H4 (cell line): ENCODE measurements around the gene ADA. TPM values are rescaled to one million over a fixed set of nuclear protein-coding genes. Genes with fewer than 3 reads are reported as not detected.

Source experiments
- DNase-seq: peaks from one replicate; pipeline ENCODE4 v3.0.0-alpha.2; 2015; ENCODE audit warnings: low spot score
- total RNA-seq: library from RNA; depleted of rRNA; stranded (reverse); fragments of >200 nt; shearing (Covaris generic); gene quantifications from 2 replicates; pipeline ENCODE4 v1.2.3, GENCODE V29; 2014

Gene ADA
- total RNA-seq, 1 experiment from 2014 or later, result 11.3 TPM

DNA sequence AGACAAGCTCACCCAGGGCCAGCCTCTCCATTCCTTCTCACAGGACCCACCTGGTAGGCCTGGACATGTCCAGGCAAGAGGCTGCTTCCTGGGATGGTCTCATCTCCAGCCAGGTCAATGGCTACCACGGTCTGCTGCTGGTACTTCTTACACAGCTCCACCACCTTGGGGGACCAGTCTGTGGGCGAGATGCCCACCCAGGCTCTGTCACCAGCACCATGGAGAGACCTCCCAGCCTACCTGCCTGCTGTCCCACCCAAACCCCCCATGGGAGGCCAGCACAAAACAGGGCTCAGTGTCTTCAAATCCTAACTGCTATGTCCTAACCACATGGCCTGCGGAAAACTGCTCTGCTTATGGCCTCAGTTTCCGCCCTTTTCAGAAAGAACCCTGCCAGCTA, 27.3 kb downstream of the ADA start:
- no peak for DNase-seq

DNA sequence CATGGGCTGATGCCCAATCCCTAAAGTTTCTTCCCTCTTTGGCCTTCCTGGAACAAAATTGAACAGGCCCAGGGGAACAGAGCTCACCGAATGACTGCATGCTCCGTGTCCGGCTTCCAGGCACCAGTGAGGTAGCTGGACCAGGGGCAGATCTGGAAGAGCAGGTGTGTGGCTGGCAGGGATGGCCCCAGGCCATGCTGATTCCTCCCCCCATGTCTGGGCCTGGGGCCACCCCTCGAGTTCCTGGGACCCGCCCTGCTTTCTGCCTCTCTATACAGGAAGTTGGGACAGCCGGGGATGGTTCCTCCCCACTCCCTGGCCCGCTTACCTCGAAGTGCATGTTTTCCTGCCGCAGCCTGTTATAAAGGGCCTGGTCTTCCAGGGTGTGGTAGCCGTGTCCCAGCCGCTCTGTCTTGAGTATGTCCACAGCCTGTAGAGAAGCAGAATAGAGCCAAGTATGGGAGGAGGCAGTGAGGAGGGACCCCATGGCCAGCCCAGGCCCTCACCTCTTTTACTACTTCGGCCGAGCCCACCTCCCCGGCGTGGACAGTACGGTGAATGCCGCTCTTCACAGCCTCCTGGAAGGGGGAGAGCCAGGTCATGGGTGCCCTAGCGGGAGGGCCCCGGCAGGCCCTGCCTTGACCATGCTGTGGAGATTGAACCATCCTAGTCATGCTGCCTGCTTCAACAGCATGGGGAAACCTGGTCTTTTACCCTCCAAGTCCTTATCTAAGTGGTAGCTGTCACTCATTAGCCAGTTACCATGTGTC, 28.8 kb downstream of the ADA start:
- DNase-seq, result no peak

DNA sequence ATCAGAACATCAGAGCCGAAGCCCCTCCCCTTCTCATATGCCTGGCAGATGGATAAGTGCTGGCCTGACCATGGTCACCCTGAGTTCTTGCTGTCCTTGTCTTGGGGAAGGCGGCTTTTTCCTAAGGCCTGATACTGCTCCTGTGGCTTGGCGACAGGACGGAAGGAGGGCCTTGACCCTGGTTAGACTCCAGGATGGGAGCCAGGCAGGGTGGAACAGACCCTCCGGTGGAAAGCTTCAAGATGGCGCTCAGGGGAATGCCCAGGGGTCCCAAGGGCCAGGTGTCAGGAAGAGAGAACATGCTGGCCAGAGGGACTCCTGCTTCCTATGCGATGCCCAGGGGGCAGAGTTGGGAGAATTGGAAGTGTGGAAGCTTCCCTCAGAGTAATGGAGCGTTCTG, 29.6 kb downstream of the ADA start:
- DNase-seq, result no peak

DNA sequence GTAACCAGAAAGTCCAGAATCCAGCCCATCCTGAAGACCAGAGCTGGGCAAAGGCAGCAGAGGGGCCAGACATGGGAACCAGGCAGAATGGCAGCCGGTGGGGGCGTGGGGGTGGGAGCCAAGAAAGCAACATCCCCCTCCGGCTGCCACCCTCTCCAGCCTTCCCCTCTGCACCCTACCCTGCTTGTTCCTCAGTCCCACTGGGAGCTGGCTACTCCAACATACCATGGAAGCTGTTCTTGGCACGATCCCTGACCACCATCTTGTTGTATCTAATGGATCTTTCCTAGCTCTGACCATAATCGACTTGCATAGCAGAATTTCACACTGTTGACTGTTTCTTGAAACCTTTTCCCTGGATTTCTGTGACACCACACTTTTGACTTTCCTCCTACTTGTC, 30.2 kb downstream of the ADA start:
- DNase-seq, result no peak

DNA sequence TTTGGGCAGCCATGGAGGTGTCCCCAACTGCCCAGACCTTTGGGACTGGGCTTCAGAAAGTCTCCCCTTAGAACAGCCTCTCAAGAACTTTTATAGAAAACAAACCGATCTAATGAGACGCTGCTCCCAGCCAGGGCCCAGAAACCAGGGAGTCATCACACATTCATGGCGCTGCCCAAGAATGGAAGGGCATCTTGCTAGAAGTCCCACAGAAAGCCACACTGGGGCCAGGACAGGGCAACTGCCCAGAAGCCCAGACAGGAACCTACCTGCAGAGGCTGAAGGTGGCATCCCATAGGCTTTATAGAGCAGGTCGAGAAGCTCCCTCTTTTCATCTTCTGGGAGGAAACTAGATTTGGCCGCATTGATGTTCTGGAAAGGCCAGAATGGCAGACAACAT, 31.5 kb downstream of the ADA start:
- DNase-seq, result no peak

DNA sequence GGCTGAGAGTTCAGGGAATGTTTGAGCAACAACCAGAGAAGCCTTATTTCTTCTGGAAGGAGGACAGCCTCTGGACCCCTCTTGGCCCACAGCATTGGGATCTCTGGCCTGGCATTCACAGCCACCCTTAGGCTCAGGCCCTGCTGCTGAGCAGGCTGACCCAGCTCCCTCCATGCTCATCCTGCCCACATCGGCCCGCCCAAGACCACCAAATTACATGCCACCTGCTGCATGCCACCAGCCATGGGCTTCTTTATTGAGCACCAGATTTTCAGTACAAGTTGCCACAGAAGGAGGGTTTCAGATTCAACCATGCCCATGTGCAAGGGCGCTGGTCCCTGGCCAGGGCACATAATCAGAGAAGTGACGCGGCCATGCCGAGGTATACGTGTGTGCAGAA, 32.2 kb downstream of the ADA start:
- no peak for DNase-seq

DNA sequence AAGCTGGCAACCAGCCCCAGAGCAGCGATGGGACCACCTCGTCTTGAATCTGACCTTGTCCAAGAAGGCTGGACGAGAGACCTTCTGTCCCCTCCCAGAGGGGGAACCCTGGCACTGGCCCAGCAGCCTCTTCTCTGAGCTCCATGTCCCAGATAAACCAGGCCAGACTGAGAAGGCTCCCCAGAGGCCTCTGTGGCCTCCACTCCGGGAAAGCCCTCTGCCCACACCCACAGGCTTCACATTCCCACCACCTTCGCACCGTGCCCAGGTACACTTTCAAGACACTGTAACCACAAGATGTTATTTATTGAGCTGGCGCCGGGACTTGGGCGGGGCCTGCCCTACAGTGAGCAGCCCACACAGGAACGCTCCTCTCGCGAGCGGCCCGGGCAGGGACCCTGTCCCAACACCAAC, 33.2 kb downstream of the ADA start:
- no peak for DNase-seq

DNA sequence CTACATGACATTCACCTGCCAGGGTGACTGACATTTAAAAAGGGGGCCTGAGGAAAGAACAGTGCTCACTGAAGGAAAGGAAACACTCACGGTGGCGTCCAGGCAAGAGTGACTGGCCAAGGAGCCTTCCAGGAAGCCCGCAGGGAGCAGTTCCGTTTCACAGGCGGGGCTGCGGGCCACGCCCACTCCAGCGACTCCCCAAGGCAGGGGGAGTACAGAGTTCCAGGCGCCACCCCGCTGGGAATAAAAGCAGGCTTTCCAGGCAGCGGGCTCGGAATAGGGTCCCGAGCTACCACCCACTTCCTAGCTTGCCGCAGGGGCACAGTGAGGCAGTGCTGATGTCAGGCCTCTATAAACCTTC, 34.9 kb downstream of the ADA start:
- no peak for DNase-seq

DNA sequence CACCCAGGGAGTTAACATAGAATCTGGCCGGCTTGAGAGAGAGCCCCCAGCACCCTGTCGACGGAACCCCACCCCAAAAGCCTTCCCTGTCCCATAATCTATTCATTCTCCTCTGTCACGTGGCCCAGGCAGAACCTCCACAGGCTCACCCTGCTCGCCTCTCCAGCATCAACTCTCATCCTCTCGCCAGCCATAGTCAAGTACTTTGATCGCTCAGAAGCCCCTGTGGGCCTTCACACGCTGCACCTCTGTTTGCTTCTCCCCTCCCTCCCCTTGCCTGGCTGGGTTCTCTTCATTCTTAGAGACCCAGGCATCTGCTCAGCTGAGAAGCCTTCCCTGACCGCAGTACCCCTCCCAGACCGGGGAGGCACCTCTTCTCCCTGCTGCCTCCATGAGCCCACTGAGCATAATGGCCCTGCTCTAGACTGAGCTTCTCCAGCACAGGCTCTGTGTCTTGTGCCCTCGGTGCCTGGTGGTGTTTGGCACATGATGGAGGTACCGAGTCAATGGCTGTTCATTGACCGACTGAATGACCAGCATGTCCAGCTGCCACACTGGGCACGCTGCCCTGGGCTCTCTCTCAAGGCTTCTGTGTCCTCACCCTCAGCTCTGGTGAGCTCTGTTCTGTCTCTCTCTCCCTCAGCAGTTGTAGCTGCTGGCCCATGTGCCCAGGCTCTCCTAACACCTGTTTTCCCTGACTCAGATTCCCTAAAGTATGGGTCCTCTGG, 35.5 kb downstream of the ADA start:
- no peak for DNase-seq

DNA sequence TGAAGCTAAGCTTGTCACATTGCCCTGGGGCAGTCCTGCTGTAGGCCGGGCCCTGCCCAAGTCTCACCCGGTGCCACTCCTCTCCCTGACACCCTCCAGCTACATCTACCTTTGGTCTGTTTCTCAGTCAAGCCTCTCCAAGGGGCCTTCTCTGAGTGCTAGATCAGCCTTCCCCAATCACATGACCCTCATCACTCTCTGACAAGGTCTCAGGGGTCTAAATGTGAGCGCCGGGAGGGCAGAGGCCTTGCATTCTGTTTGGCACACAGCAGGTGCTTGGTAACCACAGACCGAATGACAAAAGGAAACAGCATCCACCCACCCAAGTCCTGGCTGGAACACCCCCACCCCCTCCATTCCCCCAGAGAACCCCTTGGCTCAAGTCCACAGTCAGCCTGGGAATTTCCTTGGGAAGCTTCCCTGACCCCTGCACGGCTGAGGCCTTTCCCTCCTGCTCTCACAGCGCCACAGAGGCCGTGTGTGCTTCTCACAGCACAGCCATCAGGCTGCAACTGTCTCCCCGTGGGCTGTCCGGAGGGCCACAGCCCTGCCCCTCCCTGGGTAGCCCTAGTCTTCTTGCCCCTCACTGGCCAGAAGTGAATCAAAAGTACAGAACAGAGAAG, 36.2 kb downstream of the ADA start:
- no peak for DNase-seq

DNA sequence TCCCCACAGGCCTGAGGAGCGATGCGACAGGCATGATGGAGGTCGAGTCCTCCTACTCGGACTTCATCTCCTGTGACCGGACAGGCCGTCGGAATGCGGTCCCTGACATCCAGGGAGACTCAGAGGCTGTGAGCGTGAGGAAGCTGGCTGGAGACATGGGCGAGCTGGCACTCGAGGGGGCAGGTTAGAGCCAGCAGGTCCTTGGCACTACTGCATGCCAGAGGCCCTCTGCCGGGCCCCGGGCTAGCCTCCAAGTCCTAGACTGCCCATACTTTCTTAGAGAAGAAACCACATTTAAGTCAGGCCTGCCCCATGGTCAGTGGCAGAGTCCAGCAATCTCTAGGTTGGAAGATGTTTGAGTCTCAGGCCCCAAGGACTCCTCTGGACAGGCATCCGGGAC, 37.0 kb downstream of the ADA start:
- DNase-seq, result no peak

DNA sequence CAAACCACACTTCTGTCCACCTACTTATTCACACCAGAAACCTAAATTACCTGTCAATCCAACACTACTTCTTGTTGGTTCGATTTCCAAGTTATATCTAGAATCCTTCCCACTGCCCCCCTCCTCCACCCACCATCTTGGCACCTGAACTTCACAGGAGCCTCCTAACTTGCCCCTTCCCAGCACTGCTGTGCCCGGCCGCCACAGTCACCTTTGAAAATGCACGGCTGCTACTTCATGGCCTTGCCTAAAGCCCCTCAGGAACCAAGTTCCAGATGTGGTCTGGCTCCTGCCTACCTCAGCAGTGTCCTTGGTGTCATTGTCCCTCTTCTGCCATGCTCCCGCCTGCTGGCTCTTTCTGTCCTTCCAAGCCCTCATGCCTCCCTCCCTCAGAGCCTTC, 37.9 kb downstream of the ADA start:
- DNase-seq, result no peak

DNA sequence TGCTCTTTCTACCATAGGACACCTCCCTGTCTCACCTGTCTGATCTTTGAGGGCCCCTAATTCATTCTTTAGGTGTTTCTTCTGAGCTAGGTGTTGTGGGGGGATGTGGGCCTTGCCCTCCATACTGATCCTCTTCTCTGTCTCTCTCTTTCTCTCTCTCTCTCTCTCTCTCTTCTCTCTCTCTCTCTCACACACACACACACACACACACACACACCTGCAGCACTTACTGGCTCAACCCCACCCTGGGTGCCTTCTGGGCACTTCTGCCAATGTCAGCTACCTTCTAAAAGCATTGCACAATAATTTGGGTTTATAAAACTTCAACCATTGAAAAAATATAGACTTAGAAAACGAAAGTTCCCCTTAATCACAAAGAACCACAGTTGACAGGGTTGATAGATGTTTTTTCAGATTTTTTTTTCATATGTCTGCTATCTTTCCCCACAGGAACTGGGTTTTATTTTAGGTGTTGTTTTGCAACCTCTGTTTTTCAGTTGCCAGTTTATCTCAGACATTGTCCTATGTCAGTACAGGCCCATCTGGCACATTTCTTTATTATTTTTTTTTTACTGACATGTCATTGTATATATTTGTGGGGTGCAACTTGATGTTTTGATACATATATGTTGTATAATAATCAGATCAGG, 41.1 kb downstream of the ADA start:
- DNase-seq, result no peak

DNA sequence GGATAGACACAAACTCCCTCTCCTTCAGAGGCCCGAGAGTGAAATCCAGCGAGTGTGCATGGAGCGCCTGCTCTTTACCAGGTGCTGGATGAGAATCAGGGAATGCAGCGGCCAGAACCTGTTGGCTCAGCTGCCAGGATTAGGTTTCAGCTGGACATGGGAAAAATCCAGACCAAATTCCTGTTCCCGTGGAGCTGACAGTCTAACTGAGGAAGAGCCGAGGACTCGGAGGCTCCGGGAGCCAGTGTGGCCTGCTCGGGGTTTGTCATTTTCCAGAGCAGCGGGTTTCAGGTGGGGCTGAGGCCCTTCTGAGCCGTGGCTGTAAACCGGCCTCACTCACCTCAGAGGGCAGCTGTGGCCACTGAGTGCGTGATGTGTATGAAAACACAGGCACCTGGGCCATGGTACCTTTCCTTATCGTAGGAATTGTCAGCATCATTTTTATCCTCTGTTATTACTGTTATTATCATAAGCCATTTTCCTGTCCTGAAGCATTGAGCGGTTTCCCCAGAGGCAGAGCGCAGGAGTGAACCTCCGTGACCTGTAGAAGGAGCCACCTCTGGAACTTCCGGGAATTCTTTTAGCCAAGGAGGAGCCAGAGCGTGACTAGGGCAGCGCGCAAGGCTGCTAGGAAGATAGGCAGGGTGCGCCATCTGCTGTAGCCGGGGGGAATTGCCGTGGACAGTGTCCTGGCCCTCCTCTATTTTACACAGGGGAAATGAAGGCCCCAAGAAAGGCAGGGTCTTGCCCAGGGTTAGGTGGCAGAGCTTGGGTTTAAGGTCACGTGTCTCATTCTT, 41.8 kb downstream of the ADA start:
- peak; percentile 86 for DNase-seq

DNA sequence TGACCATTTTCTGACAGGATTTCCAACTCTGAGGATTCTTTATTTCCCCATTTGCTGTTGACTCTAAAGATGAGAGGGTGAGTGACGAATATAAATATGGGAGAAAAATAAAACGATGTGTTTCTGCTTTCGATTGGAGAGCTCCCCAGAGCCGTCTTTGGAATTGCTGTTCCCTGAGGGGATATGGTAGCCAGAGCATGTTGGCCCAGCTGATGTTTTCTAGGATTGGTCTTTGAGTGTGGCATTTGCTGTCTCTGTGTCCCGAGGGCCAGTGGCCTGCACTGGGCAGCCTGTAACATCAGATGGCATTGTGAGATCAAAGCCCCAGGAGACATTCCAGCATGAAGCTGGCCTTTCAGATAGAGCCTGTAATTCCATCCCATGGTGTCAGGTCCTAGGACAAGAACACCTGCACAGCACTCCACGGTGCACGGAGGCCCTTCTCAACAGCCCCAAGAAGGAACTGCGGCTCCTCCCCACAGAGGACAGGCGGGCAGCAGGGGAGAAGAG, 42.4 kb downstream of the ADA start:
- no peak for DNase-seq

DNA sequence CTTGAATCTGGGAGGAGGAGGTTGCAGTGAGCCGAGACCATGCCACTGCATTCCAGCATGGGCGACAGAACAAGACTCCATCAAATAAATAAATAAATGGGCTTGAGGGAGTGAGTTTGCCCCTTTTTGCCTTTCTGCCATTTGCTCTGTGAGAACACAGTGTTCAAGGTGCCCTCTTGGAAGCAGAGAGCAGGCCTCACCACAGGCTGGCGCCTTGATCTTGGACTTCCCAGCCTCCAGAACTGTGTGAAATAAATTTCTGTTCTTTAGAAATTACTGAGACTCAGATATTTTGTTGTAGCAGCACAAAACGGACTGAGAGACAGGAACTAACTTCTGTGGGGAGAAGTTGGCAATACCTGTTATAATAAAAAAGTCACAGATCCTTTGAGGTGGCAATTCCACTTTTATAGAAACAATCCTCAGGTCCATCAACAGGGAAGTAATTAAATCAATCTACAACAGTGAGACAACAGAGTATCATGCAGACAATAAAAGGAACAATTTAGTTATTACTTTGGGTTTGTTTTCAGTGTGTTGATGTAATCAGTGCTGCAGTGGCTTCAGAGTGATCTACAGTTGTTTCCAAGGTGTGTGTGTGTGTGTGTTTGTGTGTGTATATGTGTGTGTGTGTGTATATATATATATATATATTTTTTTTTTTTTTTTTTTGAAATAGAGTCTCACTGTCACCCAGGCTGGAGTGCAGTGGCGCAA, 44.6 kb downstream of the ADA start:
- no peak for DNase-seq

DNA sequence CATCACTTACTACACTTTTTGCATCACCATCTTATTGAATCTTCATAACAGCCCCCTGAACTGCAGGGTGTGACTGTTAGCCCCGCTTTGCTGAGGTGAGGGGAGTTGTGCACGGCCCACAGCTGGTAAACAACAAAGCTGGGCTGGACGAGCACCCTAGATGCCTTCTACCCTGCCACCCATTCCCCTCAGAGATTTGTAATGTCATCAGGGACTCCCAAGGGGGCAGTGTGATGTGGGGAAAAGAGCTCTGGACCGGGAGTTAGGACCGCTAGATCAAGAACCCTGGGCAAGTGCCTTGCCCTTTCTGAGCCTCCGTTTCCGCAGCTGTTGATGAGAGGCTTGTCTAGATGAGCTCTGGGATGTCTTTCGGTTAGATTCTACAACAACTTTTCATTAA, 48.2 kb downstream of the ADA start:
- no peak for DNase-seq

DNA sequence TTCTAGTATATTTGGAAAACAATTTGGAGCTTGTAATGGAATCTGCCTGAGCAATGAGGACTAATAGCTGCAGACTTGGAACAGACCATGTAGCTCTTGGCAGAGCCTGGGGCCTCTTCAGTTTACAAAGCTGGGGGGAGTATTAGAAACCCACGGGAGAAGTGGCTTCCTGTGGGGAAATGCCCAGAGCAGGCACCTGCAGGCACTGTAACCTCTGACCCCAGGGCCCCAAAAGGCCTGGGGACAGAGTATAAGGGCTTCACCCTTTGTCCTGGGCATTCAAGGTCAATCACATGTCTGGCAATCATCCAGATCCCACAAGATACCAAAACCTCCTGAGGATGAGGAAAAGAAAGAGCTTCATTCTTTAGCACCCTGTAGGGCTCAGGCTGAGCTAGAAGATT, 49.7 kb downstream of the ADA start:
- DNase-seq, result no peak

DNA sequence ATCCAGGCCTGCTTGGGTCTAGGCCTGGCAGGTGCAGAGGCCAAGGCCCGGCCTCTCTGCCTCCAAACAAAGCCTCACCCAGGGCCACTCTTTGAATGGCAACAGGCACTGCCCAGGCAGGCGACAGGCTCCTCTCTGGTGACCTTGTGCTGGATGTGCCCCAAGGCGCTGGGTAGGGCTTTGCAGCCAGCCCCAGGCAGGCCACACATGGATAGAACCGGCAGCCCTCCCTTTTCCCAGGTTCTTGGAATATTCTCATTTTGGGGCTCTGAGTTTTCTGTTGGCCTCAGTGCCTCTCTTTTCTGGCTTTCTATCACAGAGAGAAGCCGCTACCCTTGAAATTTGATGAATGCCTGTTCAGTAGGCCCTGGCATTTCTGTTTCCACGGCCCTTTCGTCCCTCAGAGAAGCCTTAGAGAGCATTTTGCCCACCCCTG, 50.2 kb downstream of the ADA start:
- no peak for DNase-seq

DNA sequence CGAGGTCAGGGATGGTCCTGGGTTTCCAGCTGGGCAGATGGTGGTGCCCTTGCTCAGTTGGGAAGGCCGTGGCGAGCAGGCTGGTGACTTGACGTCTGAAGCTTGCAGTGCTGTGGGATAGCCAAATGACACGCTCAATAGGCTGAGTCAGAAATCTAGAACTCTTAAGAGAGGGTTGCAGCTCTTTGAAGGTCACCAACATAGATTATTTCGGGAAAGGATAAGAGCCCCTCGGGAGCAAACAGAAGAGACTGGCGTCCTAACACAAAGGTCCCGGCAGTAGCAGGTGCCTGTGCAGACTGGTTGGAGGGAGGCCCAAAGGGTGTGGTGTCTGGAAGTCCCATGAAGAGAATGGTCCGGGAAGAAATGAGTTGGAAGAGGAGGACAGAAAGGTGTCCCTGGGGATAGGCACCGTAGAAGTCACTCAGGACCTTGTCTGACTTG, 50.7 kb downstream of the ADA start:
- DNase-seq, result no peak

DNA sequence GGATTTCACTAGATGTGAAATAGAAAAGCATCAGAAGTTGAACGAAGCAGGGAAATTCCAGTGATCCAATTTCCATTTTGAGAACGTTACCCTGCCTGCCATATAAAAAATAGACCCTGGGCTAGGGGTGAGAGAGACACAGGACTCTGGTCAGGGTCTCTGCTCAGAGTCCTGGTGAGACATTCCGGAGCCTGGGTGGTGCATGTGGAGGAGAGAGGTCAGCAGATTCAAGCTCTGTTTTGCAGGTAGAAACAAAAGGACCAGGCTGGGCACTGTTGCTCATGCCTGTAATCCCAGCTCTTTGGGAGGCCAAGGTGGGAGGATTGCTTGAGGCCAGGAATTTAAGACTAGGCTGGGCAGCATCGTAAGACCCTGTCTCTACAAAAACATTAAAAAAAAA, 51.2 kb downstream of the ADA start:
- DNase-seq, result no peak
